GM12878 (cell line): ENCODE data around the gene DIABLO. TPM values are rescaled to one million over a fixed set of nuclear protein-coding genes. Genes with fewer than 3 reads are reported as not detected.
A peak's percentile ranks its signal among the peaks of the same experiment; 100 is the strongest.
"Not testable (repeated sequence)": the region's sequence is repeated elsewhere in the genome, so short reads cannot be mapped to it uniquely, and the experiment has no call there.

Source experiments
- ATAC-seq: fragments of 200-7000 bp; cut with Tn5 transposase; 3 replicates; pipeline ENCODE4 v1.9.1; 2020; ENCODE audit warnings: mild to moderate bottlenecking, moderate library complexity
- BruUV-seq: library from RNA; stranded (reverse); fragments of 400-500 nt; replicated peaks from 2 replicates; lab custom pipeline; 2021; lab: Mats Ljungman, UMichigan
- CTCF ChIA-PET: fragments of 300-600 bp; sonication (Branson Sonifier 250); formaldehyde crosslinking; extraction: SDS; loops from one replicate; lab custom pipeline; 2021; ENCODE audit warnings: inconsistent platforms; lab: Yijun Ruan, JAX
- POLR2A ChIA-PET: fragments of 350-600 bp; formaldehyde crosslinking; extraction: SDS; loops from one replicate; lab custom pipeline; 2021; ENCODE audit warnings: inconsistent platforms; lab: Charles Lee
- RAD21 ChIA-PET: fragments of 300-600 bp; sonication (Branson Sonifier 250); formaldehyde crosslinking; loops from one replicate; lab custom pipeline; 2023; ENCODE audit warnings: antibody characterized with exemption; ENCODE audit not compliant: unreplicated experiment; lab: Charles Lee
- SMC1A ChIA-PET: fragments of 300-600 bp; sonication (Branson Sonifier 250); formaldehyde crosslinking; loops from one replicate; lab custom pipeline; 2023; ENCODE audit not compliant: unreplicated experiment, uncharacterized antibody; lab: Charles Lee
- DNase-seq: peaks from one replicate; pipeline ENCODE4 v3.0.0-alpha.2; 2011; ENCODE audit warnings: low read depth, low spot score
- FAIRE-seq: peaks from 3 replicates; lab custom pipeline; 2011; peaks lifted over from hg19 to GRCh38; lab: Jason Lieb, UNC
- H2AFZ ChIP-seq: 2 replicates; pipeline ENCODE4 v1.6.0; 2011; ENCODE audit warnings: low read depth, low read length, control low read depth; ENCODE audit not compliant: control insufficient read depth
- H3K27ac ChIP-seq: 2 replicates; pipeline ENCODE4 v1.5.1; 2011; ENCODE audit warnings: control low read depth; ENCODE audit not compliant: control insufficient read depth, insufficient read depth
- H3K27me3 ChIP-seq, 2 experiments: replicated peaks in 1 of 2; 2 replicates each; pipeline versions ENCODE4 v1.6.0 to v1.6.1; 2011; ENCODE audit warnings: low read length in 1 of 2; ENCODE audit not compliant: control insufficient read depth in 2 of 2, insufficient read depth in 2 of 2
- H3K36me3 ChIP-seq, 2 experiments: 2 replicates each; pipeline ENCODE4 v1.5.1; 2011; ENCODE audit warnings: low read length in 1 of 2; ENCODE audit not compliant: control insufficient read depth in 2 of 2, insufficient read depth in 2 of 2
- H3K4me1 ChIP-seq: 2 replicates; pipeline ENCODE4 v1.6.1; 2011; ENCODE audit warnings: mild to moderate bottlenecking, low read length, moderate library complexity, mixed read lengths; ENCODE audit not compliant: control insufficient read depth, insufficient read depth
- H3K4me2 ChIP-seq: 2 replicates; pipeline ENCODE4 v1.6.0; 2011; ENCODE audit warnings: control low read depth; ENCODE audit not compliant: control insufficient read depth, insufficient read depth
- H3K4me3 ChIP-seq: fragments of 200-600 bp; sonication (generic); 2 replicates; pipeline ENCODE4 v1.5.1; 2016
- H3K79me2 ChIP-seq: 2 replicates; pipeline ENCODE4 v1.6.0; 2011; ENCODE audit warnings: low read length; ENCODE audit not compliant: control insufficient read depth, insufficient read depth
- H3K9ac ChIP-seq: 2 replicates; pipeline ENCODE4 v1.8.0; 2011; ENCODE audit warnings: low read length, control low read depth, mixed read lengths; ENCODE audit not compliant: control insufficient read depth, insufficient read depth
- H3K9me3 ChIP-seq: replicated peaks from 3 replicates; pipeline ENCODE4 v1.5.1; 2011; ENCODE audit warnings: mild to moderate bottlenecking, low read length; ENCODE audit not compliant: control insufficient read depth, insufficient read depth
- H4K20me1 ChIP-seq: 2 replicates; pipeline ENCODE4 v1.6.0; 2011; ENCODE audit not compliant: control insufficient read depth, insufficient read depth
- BRCA1 ChIP-seq: IDR thresholded peaks from 2 replicates; pipeline ENCODE4 v1.6.1; 2011; ENCODE audit warnings: low read depth, low read length, improper control_type of control experiment
- EGR1 ChIP-seq, 2 experiments: IDR thresholded peaks; 1 replicate in 1 of 2; 2 replicates in 1 of 2; pipeline ENCODE4 v1.6.1; 2011 to 2012; ENCODE audit warnings: low read depth in 2 of 2, low read length in 2 of 2, borderline replicate concordance in 1 of 2, mild to moderate bottlenecking in 1 of 2, moderate library complexity in 1 of 2
- NR2C2 ChIP-seq: IDR thresholded peaks from 2 replicates; pipeline ENCODE4 v1.6.1; 2011; ENCODE audit warnings: borderline replicate concordance, low read depth; ENCODE audit not compliant: control insufficient read depth, insufficient read length
- PML ChIP-seq: IDR thresholded peaks from 2 replicates; pipeline ENCODE4 v1.6.1; 2012; ENCODE audit warnings: low read length, inconsistent platforms
- RAD51 ChIP-seq: fragments of 450-650 bp; IDR thresholded peaks from 2 replicates; pipeline ENCODE4 v1.6.1; 2016; ENCODE audit warnings: moderate library complexity, mild to moderate bottlenecking, inconsistent platforms
- TCF3 ChIP-seq: IDR thresholded peaks from 2 replicates; pipeline ENCODE4 v1.6.1; 2012; ENCODE audit warnings: low read depth, mild to moderate bottlenecking, low read length, borderline replicate concordance; ENCODE audit not compliant: insufficient read depth
- WGBS: methylation state at CpG from one replicate; pipeline ENCODE4 v1.1.6; 2016; ENCODE audit warnings: low lambda C conversion rate; ENCODE audit not compliant: insufficient replicate concordance, insufficient coverage; ENCODE audit errors: missing lambda C conversion rate; 5-methylcytosine and 5-hydroxymethylcytosine counted together
- in situ Hi-C: fragments of 300-500 bp; cut with MboI; formaldehyde crosslinking; loops from 9 replicates; pipeline ENCODE4 v1.14.3; 2018; ENCODE audit warnings: mixed read lengths
- intact Hi-C: fragments of 100-400 bp; cut with micrococcal nuclease; formaldehyde crosslinking; loops from one replicate; pipeline ENCODE4 v1.14.2; 2022; ENCODE audit not compliant: unreplicated experiment
- polyA plus RNA-seq, 11 experiments: library from polyadenylated mRNA; depleted of rRNA in 4 of 11; unstranded in 6 of 11; stranded (reverse) in 5 of 11; fragments of >200 nt; fragmentation: Nextera tagmentation in 4 of 11; fragmentation: Illumina TruSeq in 1 of 11; extraction: Ambion mirVana in 4 of 11; extraction: Trizol in 1 of 11; gene quantifications; 1 replicate in 1 of 11; 2 replicates in 10 of 11; pipeline versions ENCODE4 v1.2.1 to v1.2.3, GENCODE V29; 2011 to 2016; ENCODE audit warnings: inconsistent platforms in 2 of 11, missing spikeins in 2 of 11, low read depth in 1 of 11
- total RNA-seq, 4 experiments: library from RNA; depleted of rRNA in 3 of 4; stranded (reverse); fragments of >200 nt in 3 of 4; fragmentation: Illumina TruSeq in 1 of 4; extraction: Trizol in 1 of 4; gene quantifications; 2 replicates each; pipeline versions ENCODE4 v1.2.1 to v1.2.3, GENCODE V29; 2013 to 2021

Gene DIABLO
- total and polyA plus RNA-seq, 10 of the 15 experiments (the other 5 are each of a cell fraction or from before 2014, with no cell fraction given), result 18.3 to 69.9 (median 46.2) TPM

DNA sequence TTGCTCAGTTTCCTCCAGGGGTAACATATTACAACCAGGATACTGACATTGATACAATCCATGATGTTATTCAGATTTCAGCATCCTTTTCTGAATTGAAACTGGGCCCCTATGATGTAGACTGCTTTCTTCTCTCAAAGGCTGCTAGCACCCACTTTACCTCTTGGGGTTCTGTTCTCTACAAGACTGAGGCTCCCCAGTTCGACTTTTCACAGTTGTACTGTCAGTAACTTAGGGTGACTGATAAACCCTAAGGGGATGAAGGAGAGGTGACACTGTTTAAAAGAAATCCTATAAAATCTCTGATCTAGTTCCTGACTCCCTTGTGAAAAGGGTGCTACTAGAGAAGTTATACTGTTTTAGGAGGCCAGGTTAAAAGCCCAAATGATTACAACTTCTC lies 39.6 kb upstream of the DIABLO start:
- SMC1A ChIA-PET, result interaction anchor here (1.3 kb wide), 1 partner anchor 21 kb away, joined by 5 read pairs; no protein-coding TSS in a partner anchor
- Histone ChIP-seq H3K4me2 (peak overlapping the region; percentile 66), H4K20me1 (no peaks in the 10 kb centered on the region), H3K79me2 (peaks cover 10% of the 10 kb centered on the region), H3K4me1 (0 out of 2 replicates have a peak, but pooled peaks cover 4% of the 10 kb centered on the region), H2AFZ (peak overlapping the region; percentile 99), H3K27me3 (no peaks in the 10 kb centered on the region), H3K9ac (peak overlapping the region; percentile 89), H3K4me3 (peak overlapping the region; percentile 74), H3K36me3 (peaks cover 0 to 5% of the 10 kb centered on the region in 2 experiments; a peak in 1 of 4 replicates), H3K9me3 (no peaks in the 10 kb centered on the region), H3K27ac (peak overlapping the region; percentile 84)
- DNase-seq (no peak), FAIRE-seq (no peak), ATAC-seq (peak; percentile 6; the same call in 1 of the 3 replicates)
- POLR2A ChIA-PET, result interaction anchor here (0.7 kb wide), 1 partner anchor 464 kb away, joined by 3 read pairs; no protein-coding TSS in a partner anchor
- CTCF ChIA-PET, result interaction anchor here (0.9 kb wide), 1 partner anchor 21 kb away, joined by 4 read pairs; no protein-coding TSS in a partner anchor
- TF ChIP-seq BRCA1, result no peak
- no peak for TF ChIP-seq RAD51
- TF ChIP-seq NR2C2, result no peak
- no peak for TF ChIP-seq EGR1 (IDR thresholded peaks at IDR 0.05; ENCODE audit: borderline replicate concordance in 1 of 2, low read depth in 2 of 2, low read length in 2 of 2)
- no peak for TF ChIP-seq PML
- no peak for TF ChIP-seq TCF3
- RAD21 ChIA-PET, result interaction anchor here (0.6 kb wide), 1 partner anchor 199 kb away, joined by 3 read pairs; no protein-coding TSS in a partner anchor
- intact Hi-C loops, result no loop called here
- in situ Hi-C loops, result no loop called here
- no TSS peak for BruUV-seq
- WGBS, result 0% methylated on average over 1 of the region's 1 CpG

GRCh38 chr12:122260735-122261134 lies 34.9 kb upstream of the DIABLO start:
- not testable (repeated sequence) for BruUV-seq, DNase-seq

GRCh38 chr12:122258939-122259338 lies 33.1 kb upstream of the DIABLO start:
- H3K36me3 ChIP-seq, result peaks cover 0 to 12% of the 10 kb centered on the region in 2 experiments; a peak in 1 of 4 replicates
- H3K9ac ChIP-seq, FAIRE-seq, H3K27me3 ChIP-seq, RAD21 ChIA-PET, intact Hi-C loops, POLR2A ChIA-PET, H4K20me1 ChIP-seq, H3K4me3 ChIP-seq, in situ Hi-C loops, H3K4me2 ChIP-seq, H3K27ac ChIP-seq, DNase-seq, BruUV-seq, H3K4me1 ChIP-seq, H2AFZ ChIP-seq, H3K9me3 ChIP-seq, ATAC-seq, H3K79me2 ChIP-seq: not testable (repeated sequence)
- CTCF ChIA-PET, result interaction anchor here (1.7 kb wide), 1 partner anchor 77 kb away, joined by 5 read pairs; no protein-coding TSS in a partner anchor
- 93% methylated on average over 3 of the region's 4 CpGs for WGBS
- SMC1A ChIA-PET, result interaction anchor here (0.6 kb wide), 1 partner anchor 1127 kb away, joined by 3 read pairs; no protein-coding TSS in a partner anchor

More at GRCh38 chr12:122260735-122261134, 34.9 kb upstream of the DIABLO start:
- FAIRE-seq, H3K79me2 ChIP-seq, ATAC-seq, H3K4me3 ChIP-seq, H3K27me3 ChIP-seq, H3K4me1 ChIP-seq, H3K9ac ChIP-seq, POLR2A ChIA-PET, H3K27ac ChIP-seq, intact Hi-C loops, H4K20me1 ChIP-seq, H3K9me3 ChIP-seq, RAD21 ChIA-PET, H2AFZ ChIP-seq, in situ Hi-C loops, H3K4me2 ChIP-seq: not testable (repeated sequence)
- 92% methylated on average over 14 of the region's 14 CpGs for WGBS
- ChIA-PET CTCF (interaction anchor here (0.7 kb wide), 1 partner anchor 96 kb away, joined by 3 read pairs; no protein-coding TSS in a partner anchor), SMC1A (interaction anchor here (0.9 kb wide), 2 partner anchors 34 to 40 kb away, joined by 3 read pairs; partner anchors contain the start of gene DIABLO)
- H3K36me3 ChIP-seq, result peaks cover 0 to 12% of the 10 kb centered on the region in 2 experiments; a peak in 1 of 4 replicates
